ENCODE measurements around the gene PDIK1L. TPM values are rescaled to one million over a fixed set of nuclear protein-coding genes. Genes with fewer than 3 reads are reported as not detected.

Gene PDIK1L
- total RNA-seq, 1 experiment from 2014 or later, result 7.6 TPM

GRCh38 chr1:26153966-26154532, 42.4 kb downstream of the PDIK1L start:
- intact Hi-C loops (cut with micrococcal nuclease; ENCODE audit: unreplicated experiment), result no loop called here
- POLR2A ChIA-PET (ENCODE audit: unreplicated experiment), result no interaction called here
- H3K79me2 ChIP-seq (ENCODE audit: low read depth), result no peaks in the 10 kb centered on the region

GRCh38 chr1:26154750-26155149, 43.1 kb downstream of the PDIK1L start:
- H3F3A ChIP-seq (ENCODE audit: insufficient read depth, low read depth), result no peaks in the 10 kb centered on the region
- no peaks in the 10 kb centered on the region for H3K36me3 ChIP-seq (ENCODE audit: low read depth)
- BruUV-seq (replicated peaks), result no TSS peak
- no peak overlapping the region for H3K4me3 ChIP-seq
- no peak overlapping the region for H3K27ac ChIP-seq
- ChIA-PET CTCF (no interaction called here), POLR2A (ENCODE audit: unreplicated experiment) (no interaction called here)
- no peaks in the 10 kb centered on the region for H3K9me2 ChIP-seq (ENCODE audit: insufficient read depth)
- no peaks in the 10 kb centered on the region; the same call in 1 of the 2 replicates for H3K4me1 ChIP-seq (replicated peaks; ENCODE audit: insufficient read depth)
- intact Hi-C loops (cut with micrococcal nuclease; ENCODE audit: unreplicated experiment), result no loop called here
- no peaks in the 10 kb centered on the region for H4K20me1 ChIP-seq (ENCODE audit: insufficient read depth)
- no peak overlapping the region for H2AFZ ChIP-seq
- H3K79me2 ChIP-seq (ENCODE audit: low read depth), result no peaks in the 10 kb centered on the region
- DNase-seq, result no peak
- no peaks in the 10 kb centered on the region for H3K9me3 ChIP-seq (ENCODE audit: insufficient read depth, low read depth)
- TF ChIP-seq EZH2 (IDR thresholded peaks at IDR 0.05; ENCODE audit: low read depth) (no peak), CTCF (conservative IDR thresholded peaks at IDR 0.05) (no peak)
- H3K4me2 ChIP-seq, result no peak overlapping the region
- H3K27me3 ChIP-seq (ENCODE audit: insufficient read depth, low read depth), result no peaks in the 10 kb centered on the region

More at GRCh38 chr1:26153966-26154532, 42.4 kb downstream of the PDIK1L start:
- Histone ChIP-seq H3F3A (ENCODE audit: insufficient read depth, low read depth) (no peaks in the 10 kb centered on the region), H3K27ac (no peak overlapping the region), H3K4me2 (no peak overlapping the region), H3K4me1 (replicated peaks; ENCODE audit: insufficient read depth) (no peaks in the 10 kb centered on the region; the same call in 1 of the 2 replicates), H3K36me3 (ENCODE audit: low read depth) (no peaks in the 10 kb centered on the region), H4K20me1 (ENCODE audit: insufficient read depth) (no peaks in the 10 kb centered on the region), H3K4me3 (no peak overlapping the region), H2AFZ (no peak overlapping the region), H3K9me3 (ENCODE audit: insufficient read depth, low read depth) (no peaks in the 10 kb centered on the region), H3K27me3 (ENCODE audit: insufficient read depth, low read depth) (no peaks in the 10 kb centered on the region), H3K9me2 (ENCODE audit: insufficient read depth) (no peaks in the 10 kb centered on the region)
- BruUV-seq (replicated peaks), result no TSS peak
- DNase-seq, result no peak
- TF ChIP-seq EZH2 (IDR thresholded peaks at IDR 0.05; ENCODE audit: low read depth) (no peak), CTCF (conservative IDR thresholded peaks at IDR 0.05) (no peak)
- CTCF ChIA-PET, result no interaction called here

GRCh38 chr1:26155370-26156284, 44.0 kb downstream of the PDIK1L start:
- H3K4me1 ChIP-seq (replicated peaks; ENCODE audit: insufficient read depth), result no peaks in the 10 kb centered on the region; the same call in 1 of the 2 replicates
- H3K79me2 ChIP-seq (ENCODE audit: low read depth), result no peaks in the 10 kb centered on the region
- H3K4me3 ChIP-seq, result no peak overlapping the region
- H3F3A ChIP-seq (ENCODE audit: insufficient read depth, low read depth), result no peaks in the 10 kb centered on the region
- H3K4me2 ChIP-seq, result no peak overlapping the region
- no peaks in the 10 kb centered on the region for H3K9me3 ChIP-seq (ENCODE audit: insufficient read depth, low read depth)
- no peak for DNase-seq
- no peaks in the 10 kb centered on the region for H3K36me3 ChIP-seq (ENCODE audit: low read depth)
- no peak overlapping the region for H3K27ac ChIP-seq
- intact Hi-C loops (cut with micrococcal nuclease; ENCODE audit: unreplicated experiment), result no loop called here
- no peaks in the 10 kb centered on the region for H3K9me2 ChIP-seq (ENCODE audit: insufficient read depth)
- no TSS peak for BruUV-seq (replicated peaks)
- H3K27me3 ChIP-seq (ENCODE audit: insufficient read depth, low read depth), result no peaks in the 10 kb centered on the region
- H2AFZ ChIP-seq, result no peak overlapping the region
- ChIA-PET POLR2A (ENCODE audit: unreplicated experiment) (no interaction called here), CTCF (interaction anchor here (1.0 kb wide), 1 partner anchor 14 kb away, joined by 3 read pairs; the partner anchor contains the start of gene ZNF593)
- H4K20me1 ChIP-seq (ENCODE audit: insufficient read depth), result no peaks in the 10 kb centered on the region
- TF ChIP-seq CTCF (conservative IDR thresholded peaks at IDR 0.05), result no peak
- TF ChIP-seq EZH2 (IDR thresholded peaks at IDR 0.05; ENCODE audit: low read depth), result no peak
